LNCaP clone FGC (cell line): Measurements from ENCODE around the gene SART3.

Experiments used
- DNase-seq: peaks from one replicate; pipeline ENCODE4 v3.0.0-alpha.2; 2011; ENCODE audit warnings: low read depth
- H3K4me3 ChIP-seq: 2 replicates; pipeline ENCODE4 v1.5.1; 2011; ENCODE audit warnings: mild to moderate bottlenecking, low read depth, low read length, control low read depth
- CTCF ChIP-seq: IDR thresholded peaks from 2 replicates; pipeline ENCODE4 v1.5.1; 2012; ENCODE audit warnings: mild to moderate bottlenecking; ENCODE audit not compliant: control insufficient read depth, insufficient read depth; ENCODE audit errors: extremely low read depth

SART3 gene

DNA sequence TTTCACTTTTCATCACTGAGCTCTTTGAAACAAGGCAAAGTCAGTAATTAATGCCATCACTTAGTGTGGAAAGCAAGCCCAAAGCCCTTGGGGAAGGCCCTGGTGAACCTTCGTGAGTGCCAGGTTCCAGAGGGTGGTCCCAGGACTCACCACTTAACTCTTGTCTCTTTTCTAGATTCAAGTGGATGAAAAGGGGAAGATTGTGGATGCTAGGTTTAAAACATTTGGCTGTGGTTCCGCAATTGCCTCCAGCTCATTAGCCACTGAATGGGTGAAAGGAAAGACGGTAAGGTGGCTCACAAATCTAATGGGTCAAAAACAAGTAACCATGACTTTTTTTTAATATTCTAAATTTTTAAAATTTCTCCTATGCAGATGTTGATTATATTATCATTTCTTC lies 4.2 kb upstream of the SART3 start:
- no peak for DNase-seq
- H3K4me3 ChIP-seq, result no peak overlapping the region
- no peak for TF ChIP-seq CTCF

- DNase-seq, result no peak
- H3K4me3 ChIP-seq, result no peak overlapping the region
- TF ChIP-seq CTCF, result no peak
Observed at GRCh38 chr12:108564724-108565123, 3.8 kb upstream of the SART3 start.

DNA sequence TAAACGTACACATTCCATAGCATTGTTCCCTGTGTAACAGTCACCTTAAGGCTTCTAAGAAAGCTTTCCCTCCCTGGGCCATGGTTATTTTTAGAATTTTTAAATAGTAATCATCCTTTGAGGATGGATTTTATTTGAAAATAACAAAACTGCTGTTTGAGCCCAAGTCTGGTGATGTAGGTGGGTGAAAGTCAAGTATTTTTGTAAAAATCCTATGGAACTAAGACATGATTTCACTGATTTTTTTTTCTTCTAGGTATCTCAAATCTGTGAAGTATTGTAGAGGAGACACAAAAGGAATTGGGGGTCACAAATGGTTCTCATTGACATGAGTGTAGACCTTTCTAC lies 2.8 kb upstream of the SART3 start:
- TF ChIP-seq CTCF, result no peak
- DNase-seq, result no peak
- H3K4me3 ChIP-seq, result peak overlapping the region; percentile 63

- peak; percentile 63 for DNase-seq
- peak overlapping the region; percentile 63 for H3K4me3 ChIP-seq
- TF ChIP-seq CTCF, result peak; percentile 94
Observed at GRCh38 chr12:108563136-108563803, 2.3 kb upstream of the SART3 start.

DNA sequence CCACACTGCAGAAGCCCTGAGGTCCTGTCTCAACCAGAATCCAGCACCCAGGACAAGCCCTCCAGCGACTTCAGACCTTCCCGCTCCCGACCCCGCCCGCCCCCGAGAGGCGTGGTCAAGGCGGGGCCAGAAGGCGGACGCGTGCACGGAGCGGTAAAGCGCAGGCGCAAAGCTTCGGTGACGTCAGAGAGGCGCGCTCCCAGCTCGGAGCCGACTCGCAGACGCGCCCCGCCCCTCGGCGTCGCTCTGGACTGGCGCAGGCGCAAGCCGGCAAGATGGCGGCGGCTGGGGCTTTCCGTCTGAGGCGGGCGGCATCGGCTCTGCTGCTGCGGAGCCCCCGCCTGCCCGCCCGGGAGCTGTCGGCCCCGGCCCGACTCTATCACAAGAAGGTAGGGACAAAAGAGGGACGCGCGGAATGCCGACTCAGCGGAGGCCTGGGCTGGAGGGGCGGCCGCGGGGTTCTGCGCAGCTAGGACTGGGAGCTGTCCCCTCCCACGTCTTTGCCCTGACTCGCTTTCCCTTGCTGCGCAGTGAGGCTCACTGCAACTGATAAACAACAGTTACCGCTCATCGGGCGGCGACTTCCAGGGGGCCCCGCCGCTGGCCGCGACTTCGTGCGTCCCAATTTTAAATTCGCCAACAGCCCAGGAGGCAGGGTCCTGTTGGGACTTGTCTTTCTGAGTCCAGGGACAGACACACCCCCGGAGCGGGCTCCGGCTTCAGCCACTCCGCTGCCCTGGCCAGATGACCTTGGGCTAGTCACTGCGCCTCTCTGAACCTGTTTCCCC lies 1.6 kb upstream of the SART3 start, which contains the start of gene ISCU:
ISCU (plus strand) TSS at position 249 of the 788 bp plus-strand sequence; CDS start at position 276, 27 bp downstream.
- H3K4me3 ChIP-seq, result peak within 1 kb of the TSS; percentile 63
- no peak for TF ChIP-seq CTCF
- DNase-seq, result peak; percentile 82

DNA sequence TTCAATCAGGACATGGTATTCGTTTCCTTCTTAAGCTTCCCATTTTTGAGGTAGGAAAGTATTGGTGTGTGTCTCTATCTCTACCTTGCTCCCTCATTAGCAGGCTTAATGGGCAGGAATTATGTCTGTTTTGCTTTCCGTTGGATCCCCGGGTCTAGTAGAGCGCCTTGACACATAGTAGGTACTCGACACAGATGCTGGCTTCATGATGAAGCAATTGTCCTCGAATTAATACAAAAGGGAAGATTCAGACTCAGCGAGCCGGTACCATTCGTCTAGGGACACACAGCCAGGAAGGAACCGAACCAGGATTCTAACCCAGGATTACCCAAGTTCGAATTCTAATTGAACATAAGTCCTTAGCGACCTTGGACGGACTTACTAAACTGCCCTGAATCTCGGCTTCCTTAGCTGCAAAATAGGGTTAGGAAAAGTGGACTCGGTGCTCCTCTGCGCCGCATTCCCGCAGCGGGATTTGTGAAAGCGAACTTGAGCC lies 927 bp upstream of the SART3 start:
- no peak for TF ChIP-seq CTCF
- no peak for DNase-seq
- H3K4me3 ChIP-seq, result peak overlapping the region; percentile 63
